SU-DHL-6 (cell line): ENCODE results near the gene CYP39A1.

Experiments
- EZH2phosphoT487 ChIP-seq: fragments of 200-600 bp; sonication (generic), shearing (Covaris generic); conservative IDR thresholded peaks from 2 replicates; pipeline ENCODE4 v1.6.1; 2018; ENCODE audit warnings: mild to moderate bottlenecking, antibody characterized with exemption, low read length, moderate library complexity, mixed read lengths
- TF ChIP-seq, protein P1 (sequence below): fragments of 200-600 bp; sonication (generic); IDR thresholded peaks from one replicate; pipeline ENCODE4 v1.5.1; 2017; ENCODE audit warnings: antibody characterized with exemption, mild to moderate bottlenecking, low read length, moderate library complexity; ENCODE audit not compliant: insufficient read depth, poor library complexity, severe bottlenecking

- TF ChIP-seq, protein P1, sequence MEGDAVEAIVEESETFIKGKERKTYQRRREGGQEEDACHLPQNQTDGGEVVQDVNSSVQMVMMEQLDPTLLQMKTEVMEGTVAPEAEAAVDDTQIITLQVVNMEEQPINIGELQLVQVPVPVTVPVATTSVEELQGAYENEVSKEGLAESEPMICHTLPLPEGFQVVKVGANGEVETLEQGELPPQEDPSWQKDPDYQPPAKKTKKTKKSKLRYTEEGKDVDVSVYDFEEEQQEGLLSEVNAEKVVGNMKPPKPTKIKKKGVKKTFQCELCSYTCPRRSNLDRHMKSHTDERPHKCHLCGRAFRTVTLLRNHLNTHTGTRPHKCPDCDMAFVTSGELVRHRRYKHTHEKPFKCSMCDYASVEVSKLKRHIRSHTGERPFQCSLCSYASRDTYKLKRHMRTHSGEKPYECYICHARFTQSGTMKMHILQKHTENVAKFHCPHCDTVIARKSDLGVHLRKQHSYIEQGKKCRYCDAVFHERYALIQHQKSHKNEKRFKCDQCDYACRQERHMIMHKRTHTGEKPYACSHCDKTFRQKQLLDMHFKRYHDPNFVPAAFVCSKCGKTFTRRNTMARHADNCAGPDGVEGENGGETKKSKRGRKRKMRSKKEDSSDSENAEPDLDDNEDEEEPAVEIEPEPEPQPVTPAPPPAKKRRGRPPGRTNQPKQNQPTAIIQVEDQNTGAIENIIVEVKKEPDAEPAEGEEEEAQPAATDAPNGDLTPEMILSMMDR = no peak
- TF ChIP-seq EZH2phosphoT487 = no peak
These were observed 35.0 kb upstream of the CYP39A1 start, which contains the start of gene TDRD6 for GRCh38 chr6:46687619-46688097.
